ENCODE data around the gene CLIC5.

GRCh38 chr6:46012834-46013233, 2.8 kb downstream of the CLIC5 start:
- TF ChIP-seq CTCF (IDR thresholded peaks at IDR 0.05) (no peak), REST (IDR thresholded peaks at IDR 0.05; ENCODE audit: insufficient read depth in 1 of 2, low read depth in 2 of 2, low read length in 1 of 2) (no peak)

Measured in Panc1 (cell line).